OCI-LY7 (cell line): ENCODE measurements around the gene CD300H. TPM values are rescaled to one million over a fixed set of nuclear protein-coding genes. Genes with fewer than 3 reads are reported as not detected.

Source experiments
- BruUV-seq: library from RNA; stranded (reverse); fragments of 400-500 nt; replicated peaks from 2 replicates; lab custom pipeline; 2021; lab: Mats Ljungman, UMichigan
- CTCF ChIA-PET: fragments of 300-600 bp; sonication (Branson Sonifier 250); formaldehyde crosslinking; loops from one replicate; lab custom pipeline; 2022; ENCODE audit warnings: antibody characterized with exemption; ENCODE audit not compliant: unreplicated experiment; lab: Charles Lee
- POLR2A ChIA-PET: fragments of 300-600 bp; sonication (Branson Sonifier 250); formaldehyde crosslinking; loops from one replicate; lab custom pipeline; 2022; ENCODE audit warnings: antibody characterized with exemption; lab: Charles Lee
- DNase-seq: peaks from one replicate; pipeline ENCODE4 v3.0.0-alpha.2; 2015; ENCODE audit warnings: low spot score
- H2AFZ ChIP-seq: fragments of 200-600 bp; sonication (generic), shearing (Covaris generic); 2 replicates; pipeline ENCODE4 v1.6.1; 2014; ENCODE audit warnings: mild to moderate bottlenecking, antibody characterized with exemption, low read length, moderate library complexity
- H3K27ac ChIP-seq: fragments of 200-600 bp; sonication (generic); 2 replicates; pipeline ENCODE4 v1.5.1; 2014; ENCODE audit warnings: mixed run types, low read depth, mild to moderate bottlenecking, moderate library complexity, low read length, inconsistent platforms; ENCODE audit not compliant: poor library complexity, severe bottlenecking
- H3K36me3 ChIP-seq: fragments of 200-600 bp; sonication (generic); 2 replicates; pipeline ENCODE4 v1.6.1; 2014; ENCODE audit warnings: mild to moderate bottlenecking, antibody characterized with exemption, low read length, moderate library complexity, mixed read lengths; ENCODE audit not compliant: insufficient read depth
- H3K4me1 ChIP-seq: fragments of 200-600 bp; sonication (generic); 2 replicates; pipeline ENCODE4 v1.5.1; 2014; ENCODE audit warnings: mild to moderate bottlenecking, low read length; ENCODE audit not compliant: insufficient read depth, poor library complexity, severe bottlenecking
- H3K4me2 ChIP-seq: fragments of 200-600 bp; sonication (generic); 2 replicates; pipeline ENCODE4 v1.6.1; 2014; ENCODE audit warnings: mild to moderate bottlenecking, low read length
- H3K4me3 ChIP-seq: fragments of 200-600 bp; sonication (generic); 2 replicates; pipeline ENCODE4 v1.5.1; 2014; ENCODE audit warnings: mild to moderate bottlenecking, low read depth, low read length; ENCODE audit not compliant: poor library complexity, severe bottlenecking
- H3K79me2 ChIP-seq: fragments of 200-600 bp; sonication (generic); 2 replicates; pipeline ENCODE4 v1.6.1; 2016; ENCODE audit warnings: low read depth, mild to moderate bottlenecking, low read length, moderate library complexity, mixed read lengths; ENCODE audit not compliant: insufficient read depth
- H3K9me2 ChIP-seq: fragments of 200-600 bp; sonication (generic); 2 replicates; pipeline ENCODE4 v1.6.1; 2016; ENCODE audit warnings: mild to moderate bottlenecking, low read length, mixed read lengths; ENCODE audit not compliant: insufficient read depth
- H3K9me3 ChIP-seq: fragments of 200-600 bp; sonication (generic); 2 replicates; pipeline ENCODE4 v1.6.1; 2014; ENCODE audit warnings: mild to moderate bottlenecking, mixed run types, low read length, mixed read lengths
- H4K20me1 ChIP-seq: fragments of 200-600 bp; sonication (generic); 2 replicates; pipeline ENCODE4 v1.6.1; 2014; ENCODE audit warnings: mild to moderate bottlenecking, antibody characterized with exemption, low read length, moderate library complexity, mixed read lengths; ENCODE audit not compliant: insufficient read depth
- EZH2phosphoT487 ChIP-seq: fragments of 200-600 bp; sonication (generic); IDR thresholded peaks from 2 replicates; pipeline ENCODE4 v1.6.1; 2018; ENCODE audit warnings: low read depth, borderline replicate concordance, mild to moderate bottlenecking, mixed run types, antibody characterized with exemption, low read length, moderate library complexity, mixed read lengths
- intact Hi-C: fragments of 100-400 bp; cut with micrococcal nuclease; formaldehyde crosslinking; loops from one replicate; pipeline ENCODE4 v1.10.0; 2022; ENCODE audit not compliant: unreplicated experiment
- total RNA-seq, 2 experiments: library from RNA; depleted of rRNA in 1 of 2; stranded (reverse); fragments of >200 nt in 1 of 2; shearing (Covaris generic) in 1 of 2; gene quantifications; 2 replicates each; pipeline ENCODE4 v1.2.3, GENCODE V29; 2014 to 2022
- TF ChIP-seq, protein P1 (sequence below): fragments of 200-600 bp; sonication (generic); conservative IDR thresholded peaks from 2 replicates; pipeline ENCODE4 v1.5.1; 2014; ENCODE audit warnings: mild to moderate bottlenecking, antibody characterized with exemption, low read length, moderate library complexity, mixed read lengths

The CD300H gene
- total RNA-seq, 2 experiments from 2014 or later, result not detected

DNA sequence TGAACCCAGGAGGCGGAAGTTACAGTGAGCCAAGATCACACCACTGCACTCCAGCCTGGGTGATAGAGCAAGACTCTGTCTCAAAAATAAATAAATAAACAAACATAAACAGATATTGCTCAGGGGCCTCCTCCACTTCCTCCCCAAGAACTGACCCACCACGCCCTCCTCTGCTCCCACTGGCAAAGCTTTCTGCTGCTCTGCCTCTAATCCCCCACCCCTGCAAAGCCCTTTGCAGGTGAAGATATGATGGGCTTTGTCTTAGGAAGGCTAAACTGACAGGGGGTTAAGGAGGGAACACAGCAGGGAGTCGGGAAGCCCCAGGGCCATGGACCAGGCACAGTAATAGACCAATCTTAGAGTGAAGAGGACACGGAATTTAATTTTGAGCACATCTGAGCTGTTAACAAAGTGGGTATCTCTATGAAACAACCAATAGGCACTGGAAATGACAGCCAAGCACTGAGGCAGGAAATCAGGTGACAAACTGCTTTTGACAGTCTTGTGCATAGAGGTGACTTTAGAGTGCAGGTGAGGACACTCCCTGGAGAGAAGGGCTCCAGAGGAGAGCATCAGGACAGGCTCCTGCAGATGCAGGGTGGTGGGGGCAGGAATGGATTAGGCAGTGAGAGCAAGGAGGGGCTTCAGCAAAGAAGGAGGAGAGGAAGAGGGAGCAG lies 31.2 kb upstream of the CD300H start:
- ChIA-PET POLR2A (no interaction called here), CTCF (interaction anchor here (0.6 kb wide), 1 partner anchor 49 kb away, joined by 3 read pairs; no protein-coding TSS in a partner anchor)
- no peak for DNase-seq
- Histone ChIP-seq H3K4me2 (no peak overlapping the region), H2AFZ (no peak overlapping the region), H3K79me2 (no peaks in the 10 kb centered on the region), H3K36me3 (no peaks in the 10 kb centered on the region), H3K27ac (no peak overlapping the region), H3K4me3 (no peak overlapping the region), H3K9me3 (no peaks in the 10 kb centered on the region), H3K9me2 (no peaks in the 10 kb centered on the region), H3K4me1 (peaks cover 6% of the 10 kb centered on the region), H4K20me1 (no peaks in the 10 kb centered on the region)
- intact Hi-C loops, result no loop called here
- BruUV-seq, result no TSS peak
- TF ChIP-seq EZH2phosphoT487, result no peak
- TF ChIP-seq, protein P1, sequence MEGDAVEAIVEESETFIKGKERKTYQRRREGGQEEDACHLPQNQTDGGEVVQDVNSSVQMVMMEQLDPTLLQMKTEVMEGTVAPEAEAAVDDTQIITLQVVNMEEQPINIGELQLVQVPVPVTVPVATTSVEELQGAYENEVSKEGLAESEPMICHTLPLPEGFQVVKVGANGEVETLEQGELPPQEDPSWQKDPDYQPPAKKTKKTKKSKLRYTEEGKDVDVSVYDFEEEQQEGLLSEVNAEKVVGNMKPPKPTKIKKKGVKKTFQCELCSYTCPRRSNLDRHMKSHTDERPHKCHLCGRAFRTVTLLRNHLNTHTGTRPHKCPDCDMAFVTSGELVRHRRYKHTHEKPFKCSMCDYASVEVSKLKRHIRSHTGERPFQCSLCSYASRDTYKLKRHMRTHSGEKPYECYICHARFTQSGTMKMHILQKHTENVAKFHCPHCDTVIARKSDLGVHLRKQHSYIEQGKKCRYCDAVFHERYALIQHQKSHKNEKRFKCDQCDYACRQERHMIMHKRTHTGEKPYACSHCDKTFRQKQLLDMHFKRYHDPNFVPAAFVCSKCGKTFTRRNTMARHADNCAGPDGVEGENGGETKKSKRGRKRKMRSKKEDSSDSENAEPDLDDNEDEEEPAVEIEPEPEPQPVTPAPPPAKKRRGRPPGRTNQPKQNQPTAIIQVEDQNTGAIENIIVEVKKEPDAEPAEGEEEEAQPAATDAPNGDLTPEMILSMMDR, result no peak

DNA sequence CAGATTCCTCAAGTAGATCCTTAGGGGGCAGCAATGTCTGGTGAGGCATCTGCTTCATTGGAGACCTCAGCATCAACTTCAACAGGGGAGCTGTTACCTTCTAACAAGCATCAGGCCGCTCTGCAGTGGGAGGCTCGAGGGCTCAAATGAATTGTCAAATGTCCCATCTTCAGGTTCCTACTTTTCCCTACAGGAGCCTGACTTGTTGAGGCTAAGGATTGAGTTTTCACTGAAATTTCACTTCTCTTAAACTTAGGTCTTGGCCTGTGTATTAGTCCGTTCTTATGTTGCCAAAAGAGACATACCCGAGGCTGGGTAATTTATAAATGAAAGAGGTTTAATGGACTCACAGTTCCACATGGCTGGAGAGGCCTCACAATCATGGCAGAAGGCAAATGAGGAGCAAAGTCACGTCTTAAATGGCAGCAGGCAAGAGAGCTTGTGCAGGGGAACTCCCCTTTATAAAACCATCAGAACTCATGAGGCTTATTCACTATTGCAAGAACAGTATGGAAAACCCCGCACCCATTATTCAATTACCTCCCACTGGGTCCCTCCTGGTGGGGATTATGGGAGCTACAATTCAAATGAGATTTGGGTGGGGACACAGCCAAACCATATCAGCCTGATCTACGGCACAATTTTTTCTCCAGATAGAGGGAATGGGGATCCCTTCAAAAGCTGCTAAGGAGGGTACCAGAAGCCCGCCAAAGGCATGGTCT lies 29.9 kb upstream of the CD300H start:
- Histone ChIP-seq H3K4me2 (no peak overlapping the region), H3K36me3 (no peaks in the 10 kb centered on the region), H3K27ac (no peak overlapping the region), H3K79me2 (no peaks in the 10 kb centered on the region), H2AFZ (no peak overlapping the region), H3K9me2 (no peaks in the 10 kb centered on the region), H4K20me1 (no peaks in the 10 kb centered on the region), H3K4me1 (peaks cover 5% of the 10 kb centered on the region), H3K9me3 (no peaks in the 10 kb centered on the region), H3K4me3 (no peak overlapping the region)
- TF ChIP-seq, protein P1, result no peak
- no peak for TF ChIP-seq EZH2phosphoT487
- BruUV-seq, result no TSS peak
- no peak for DNase-seq
- POLR2A ChIA-PET, result interaction anchor here (0.7 kb wide), 2 partner anchors 14 to 202 kb away, joined by 3 read pairs; no protein-coding TSS in a partner anchor
- intact Hi-C loops, result no loop called here
- CTCF ChIA-PET, result no interaction called here
